Measurements from ENCODE around the gene RHBDL1. TPM values are rescaled to one million over a fixed set of nuclear protein-coding genes. Genes with fewer than 3 reads are reported as not detected.

Gene RHBDL1
- total and polyA plus RNA-seq, 2 experiments from 2014 or later = 8.4 to 10.1 TPM

DNA sequence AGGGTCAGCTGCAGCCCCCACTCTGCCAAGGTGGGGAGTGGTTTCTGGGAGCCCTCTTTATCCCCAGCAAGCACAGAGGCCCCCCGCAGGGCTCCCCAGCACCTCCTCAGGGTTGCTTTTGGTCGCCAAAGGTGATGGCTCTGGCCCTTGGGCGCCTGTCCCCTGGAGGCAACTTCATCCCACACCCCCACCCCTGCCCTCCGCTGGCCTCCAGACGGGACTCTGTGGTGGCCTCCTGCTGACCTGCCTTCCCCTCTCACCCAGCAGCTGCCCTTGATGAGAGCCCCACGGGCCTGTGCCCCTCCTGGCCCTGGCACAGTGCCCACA is 15.4 kb upstream of the RHBDL1 start:
- no peaks in the 10 kb centered on the region for H3K36me3 ChIP-seq (ENCODE audit: insufficient read depth)
- H3K4me1 ChIP-seq (ENCODE audit: insufficient read depth) = no peaks in the 10 kb centered on the region
- H2AFZ ChIP-seq = no peak overlapping the region
- no peaks in the 10 kb centered on the region for H3K79me2 ChIP-seq (replicated peaks; ENCODE audit: insufficient read depth)
- H3K27me3 Mint-ChIP-seq (ENCODE audit: insufficient read depth, low read depth, poor library complexity) = peaks cover 4% of the 10 kb centered on the region
- no peak overlapping the region for H3K27ac ChIP-seq (ENCODE audit: low read depth)
- DNase-seq (ENCODE audit: low spot score) = no peak
- H3K4me1 Mint-ChIP-seq = no peaks in the 10 kb centered on the region
- H3K27ac Mint-ChIP-seq = no peak overlapping the region
- H3K9me3 Mint-ChIP-seq = no peaks in the 10 kb centered on the region
- no peak overlapping the region for H3K4me3 ChIP-seq
- no peaks in the 10 kb centered on the region for H3K27me3 ChIP-seq (ENCODE audit: insufficient read depth)
- H3K9me2 ChIP-seq (ENCODE audit: insufficient read depth) = no peaks in the 10 kb centered on the region
- no peak overlapping the region for H3K4me3 Mint-ChIP-seq
- ATAC-seq = no peak
- H3F3A ChIP-seq (replicated peaks; ENCODE audit: low read depth) = no peaks in the 10 kb centered on the region
- peaks cover 8% of the 10 kb centered on the region; the same call in 1 of the 3 replicates for H3K36me3 Mint-ChIP-seq (ENCODE audit: low read depth)
- no peaks in the 10 kb centered on the region for H4K20me1 ChIP-seq (replicated peaks; ENCODE audit: insufficient read depth)
- H3K4me2 ChIP-seq = peak overlapping the region; percentile 48; the same call in 1 of the 2 replicates
- TF ChIP-seq, protein P1, sequence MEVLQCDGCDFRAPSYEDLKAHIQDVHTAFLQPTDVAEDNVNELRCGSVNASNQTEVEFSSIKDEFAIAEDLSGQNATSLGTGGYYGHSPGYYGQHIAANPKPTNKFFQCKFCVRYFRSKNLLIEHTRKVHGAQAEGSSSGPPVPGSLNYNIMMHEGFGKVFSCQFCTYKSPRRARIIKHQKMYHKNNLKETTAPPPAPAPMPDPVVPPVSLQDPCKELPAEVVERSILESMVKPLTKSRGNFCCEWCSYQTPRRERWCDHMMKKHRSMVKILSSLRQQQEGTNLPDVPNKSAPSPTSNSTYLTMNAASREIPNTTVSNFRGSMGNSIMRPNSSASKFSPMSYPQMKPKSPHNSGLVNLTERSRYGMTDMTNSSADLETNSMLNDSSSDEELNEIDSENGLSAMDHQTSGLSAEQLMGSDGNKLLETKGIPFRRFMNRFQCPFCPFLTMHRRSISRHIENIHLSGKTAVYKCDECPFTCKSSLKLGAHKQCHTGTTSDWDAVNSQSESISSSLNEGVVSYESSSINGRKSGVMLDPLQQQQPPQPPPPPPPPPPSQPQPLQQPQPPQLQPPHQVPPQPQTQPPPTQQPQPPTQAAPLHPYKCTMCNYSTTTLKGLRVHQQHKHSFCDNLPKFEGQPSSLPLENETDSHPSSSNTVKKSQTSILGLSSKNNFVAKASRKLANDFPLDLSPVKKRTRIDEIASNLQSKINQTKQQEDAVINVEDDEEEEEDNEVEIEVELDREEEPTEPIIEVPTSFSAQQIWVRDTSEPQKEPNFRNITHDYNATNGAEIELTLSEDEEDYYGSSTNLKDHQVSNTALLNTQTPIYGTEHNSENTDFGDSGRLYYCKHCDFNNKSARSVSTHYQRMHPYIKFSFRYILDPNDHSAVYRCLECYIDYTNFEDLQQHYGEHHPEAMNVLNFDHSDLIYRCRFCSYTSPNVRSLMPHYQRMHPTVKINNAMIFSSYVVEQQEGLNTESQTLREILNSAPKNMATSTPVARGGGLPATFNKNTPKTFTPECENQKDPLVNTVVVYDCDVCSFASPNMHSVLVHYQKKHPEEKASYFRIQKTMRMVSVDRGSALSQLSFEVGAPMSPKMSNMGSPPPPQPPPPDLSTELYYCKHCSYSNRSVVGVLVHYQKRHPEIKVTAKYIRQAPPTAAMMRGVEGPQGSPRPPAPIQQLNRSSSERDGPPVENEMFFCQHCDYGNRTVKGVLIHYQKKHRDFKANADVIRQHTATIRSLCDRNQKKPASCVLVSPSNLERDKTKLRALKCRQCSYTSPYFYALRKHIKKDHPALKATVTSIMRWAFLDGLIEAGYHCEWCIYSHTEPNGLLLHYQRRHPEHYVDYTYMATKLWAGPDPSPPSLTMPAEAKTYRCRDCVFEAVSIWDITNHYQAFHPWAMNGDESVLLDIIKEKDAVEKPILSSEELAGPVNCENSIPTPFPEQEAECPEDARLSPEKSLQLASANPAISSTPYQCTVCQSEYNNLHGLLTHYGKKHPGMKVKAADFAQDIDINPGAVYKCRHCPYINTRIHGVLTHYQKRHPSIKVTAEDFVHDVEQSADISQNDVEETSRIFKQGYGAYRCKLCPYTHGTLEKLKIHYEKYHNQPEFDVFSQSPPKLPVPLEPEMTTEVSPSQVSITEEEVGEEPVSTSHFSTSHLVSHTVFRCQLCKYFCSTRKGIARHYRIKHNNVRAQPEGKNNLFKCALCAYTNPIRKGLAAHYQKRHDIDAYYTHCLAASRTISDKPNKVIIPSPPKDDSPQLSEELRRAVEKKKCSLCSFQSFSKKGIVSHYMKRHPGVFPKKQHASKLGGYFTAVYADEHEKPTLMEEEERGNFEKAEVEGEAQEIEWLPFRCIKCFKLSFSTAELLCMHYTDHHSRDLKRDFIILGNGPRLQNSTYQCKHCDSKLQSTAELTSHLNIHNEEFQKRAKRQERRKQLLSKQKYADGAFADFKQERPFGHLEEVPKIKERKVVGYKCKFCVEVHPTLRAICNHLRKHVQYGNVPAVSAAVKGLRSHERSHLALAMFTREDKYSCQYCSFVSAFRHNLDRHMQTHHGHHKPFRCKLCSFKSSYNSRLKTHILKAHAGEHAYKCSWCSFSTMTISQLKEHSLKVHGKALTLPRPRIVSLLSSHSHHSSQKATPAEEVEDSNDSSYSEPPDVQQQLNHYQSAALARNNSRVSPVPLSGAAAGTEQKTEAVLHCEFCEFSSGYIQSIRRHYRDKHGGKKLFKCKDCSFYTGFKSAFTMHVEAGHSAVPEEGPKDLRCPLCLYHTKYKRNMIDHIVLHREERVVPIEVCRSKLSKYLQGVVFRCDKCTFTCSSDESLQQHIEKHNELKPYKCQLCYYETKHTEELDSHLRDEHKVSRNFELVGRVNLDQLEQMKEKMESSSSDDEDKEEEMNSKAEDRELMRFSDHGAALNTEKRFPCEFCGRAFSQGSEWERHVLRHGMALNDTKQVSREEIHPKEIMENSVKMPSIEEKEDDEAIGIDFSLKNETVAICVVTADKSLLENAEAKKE (CRISPR knock-in tag; IDR thresholded peaks at IDR 0.05) = no peak
- no peak for TF ChIP-seq POLR2AphosphoS5 (IDR thresholded peaks at IDR 0.05; ENCODE audit: low read depth)
- TF ChIP-seq, protein P2, sequence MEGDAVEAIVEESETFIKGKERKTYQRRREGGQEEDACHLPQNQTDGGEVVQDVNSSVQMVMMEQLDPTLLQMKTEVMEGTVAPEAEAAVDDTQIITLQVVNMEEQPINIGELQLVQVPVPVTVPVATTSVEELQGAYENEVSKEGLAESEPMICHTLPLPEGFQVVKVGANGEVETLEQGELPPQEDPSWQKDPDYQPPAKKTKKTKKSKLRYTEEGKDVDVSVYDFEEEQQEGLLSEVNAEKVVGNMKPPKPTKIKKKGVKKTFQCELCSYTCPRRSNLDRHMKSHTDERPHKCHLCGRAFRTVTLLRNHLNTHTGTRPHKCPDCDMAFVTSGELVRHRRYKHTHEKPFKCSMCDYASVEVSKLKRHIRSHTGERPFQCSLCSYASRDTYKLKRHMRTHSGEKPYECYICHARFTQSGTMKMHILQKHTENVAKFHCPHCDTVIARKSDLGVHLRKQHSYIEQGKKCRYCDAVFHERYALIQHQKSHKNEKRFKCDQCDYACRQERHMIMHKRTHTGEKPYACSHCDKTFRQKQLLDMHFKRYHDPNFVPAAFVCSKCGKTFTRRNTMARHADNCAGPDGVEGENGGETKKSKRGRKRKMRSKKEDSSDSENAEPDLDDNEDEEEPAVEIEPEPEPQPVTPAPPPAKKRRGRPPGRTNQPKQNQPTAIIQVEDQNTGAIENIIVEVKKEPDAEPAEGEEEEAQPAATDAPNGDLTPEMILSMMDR (conservative IDR thresholded peaks at IDR 0.05; ENCODE audit: low read depth in 2 of 2) = no peak
- TF ChIP-seq ZNF114 (CRISPR knock-in tag; IDR thresholded peaks at IDR 0.05) = no peak
- TF ChIP-seq CREB1 (CRISPR knock-in tag; IDR thresholded peaks at IDR 0.05; ENCODE audit: low read depth) = no peak
